IMR-90 (cell line): Measurements from ENCODE around the gene PRKCE.

Experiments
- CEBPB ChIP-seq: IDR thresholded peaks from 2 replicates; pipeline ENCODE4 v1.6.1; 2012; ENCODE audit warnings: low read depth, low read length, improper control_type of control experiment
- MAFK ChIP-seq: IDR thresholded peaks from 2 replicates; pipeline ENCODE4 v1.6.1; 2012; ENCODE audit warnings: low read depth, low read length, improper control_type of control experiment
- MAZ ChIP-seq: IDR thresholded peaks from 2 replicates; pipeline ENCODE4 v1.6.1; 2012; ENCODE audit warnings: low read depth, mild to moderate bottlenecking, low read length, improper control_type of control experiment, moderate library complexity, borderline replicate concordance
- MXI1 ChIP-seq: IDR thresholded peaks from 2 replicates; pipeline ENCODE4 v1.6.1; 2012; ENCODE audit warnings: low read depth, mild to moderate bottlenecking, low read length, moderate library complexity, borderline replicate concordance
- POLR2A ChIP-seq: IDR thresholded peaks from 2 replicates; pipeline ENCODE4 v1.6.1; 2012; ENCODE audit warnings: mild to moderate bottlenecking, low read depth, low read length
- RAD21 ChIP-seq: IDR thresholded peaks from 2 replicates; pipeline ENCODE4 v1.6.1; 2012; ENCODE audit warnings: low read length, improper control_type of control experiment
- RFX5 ChIP-seq: IDR thresholded peaks from 2 replicates; pipeline ENCODE4 v1.8.0; 2012; ENCODE audit warnings: low read depth, mild to moderate bottlenecking, low read length, moderate library complexity
- SMC3 ChIP-seq: fragments of 150-350 bp; IDR thresholded peaks from 2 replicates; pipeline ENCODE4 v1.6.1; 2016; ENCODE audit warnings: low read depth, mild to moderate bottlenecking, antibody characterized with exemption, low read length, moderate library complexity
- TF ChIP-seq, protein P1 (sequence below): conservative IDR thresholded peaks from 2 replicates; pipeline ENCODE4 v1.5.1; 2012; ENCODE audit warnings: mild to moderate bottlenecking, low read depth, low read length, improper control_type of control experiment
- TF ChIP-seq, protein P2 (sequence below): fragments of 150-350 bp; IDR thresholded peaks from 2 replicates; pipeline ENCODE4 v1.6.1; 2017; ENCODE audit warnings: mild to moderate bottlenecking, antibody characterized with exemption, low read length, low read depth

DNA sequence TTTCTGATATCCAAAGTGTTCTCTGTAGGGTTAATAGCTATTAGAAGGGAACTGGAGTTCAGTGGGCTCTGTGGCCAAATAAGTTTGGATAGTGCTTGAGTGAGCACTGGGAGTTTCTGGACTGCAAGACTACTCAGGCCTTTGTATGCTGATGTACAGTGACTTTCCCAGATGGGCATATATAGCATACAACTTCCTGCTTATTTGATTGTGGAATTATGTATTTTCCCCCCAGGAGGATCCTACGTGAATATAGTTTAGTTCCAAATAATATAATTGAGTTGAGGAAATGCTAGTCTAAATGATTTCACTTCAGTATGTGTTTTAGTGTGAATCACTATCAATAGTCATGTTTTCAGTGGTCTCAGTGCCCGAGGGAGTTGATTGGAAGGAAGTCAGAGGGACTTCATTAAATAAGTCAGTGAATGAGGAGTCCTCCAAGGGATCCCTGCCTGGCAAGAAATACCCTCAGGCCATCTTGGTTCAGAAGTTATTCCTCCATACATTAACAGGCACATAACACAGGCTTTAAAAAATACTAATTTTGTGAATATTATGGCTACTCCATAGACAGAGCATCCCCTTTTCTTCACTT lies 251.4 kb downstream of the PRKCE start:
- no peak for TF ChIP-seq POLR2A
- TF ChIP-seq, protein P1, sequence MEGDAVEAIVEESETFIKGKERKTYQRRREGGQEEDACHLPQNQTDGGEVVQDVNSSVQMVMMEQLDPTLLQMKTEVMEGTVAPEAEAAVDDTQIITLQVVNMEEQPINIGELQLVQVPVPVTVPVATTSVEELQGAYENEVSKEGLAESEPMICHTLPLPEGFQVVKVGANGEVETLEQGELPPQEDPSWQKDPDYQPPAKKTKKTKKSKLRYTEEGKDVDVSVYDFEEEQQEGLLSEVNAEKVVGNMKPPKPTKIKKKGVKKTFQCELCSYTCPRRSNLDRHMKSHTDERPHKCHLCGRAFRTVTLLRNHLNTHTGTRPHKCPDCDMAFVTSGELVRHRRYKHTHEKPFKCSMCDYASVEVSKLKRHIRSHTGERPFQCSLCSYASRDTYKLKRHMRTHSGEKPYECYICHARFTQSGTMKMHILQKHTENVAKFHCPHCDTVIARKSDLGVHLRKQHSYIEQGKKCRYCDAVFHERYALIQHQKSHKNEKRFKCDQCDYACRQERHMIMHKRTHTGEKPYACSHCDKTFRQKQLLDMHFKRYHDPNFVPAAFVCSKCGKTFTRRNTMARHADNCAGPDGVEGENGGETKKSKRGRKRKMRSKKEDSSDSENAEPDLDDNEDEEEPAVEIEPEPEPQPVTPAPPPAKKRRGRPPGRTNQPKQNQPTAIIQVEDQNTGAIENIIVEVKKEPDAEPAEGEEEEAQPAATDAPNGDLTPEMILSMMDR: no peak
- TF ChIP-seq CEBPB: no peak
- no peak for TF ChIP-seq RAD21
- TF ChIP-seq, protein P2, sequence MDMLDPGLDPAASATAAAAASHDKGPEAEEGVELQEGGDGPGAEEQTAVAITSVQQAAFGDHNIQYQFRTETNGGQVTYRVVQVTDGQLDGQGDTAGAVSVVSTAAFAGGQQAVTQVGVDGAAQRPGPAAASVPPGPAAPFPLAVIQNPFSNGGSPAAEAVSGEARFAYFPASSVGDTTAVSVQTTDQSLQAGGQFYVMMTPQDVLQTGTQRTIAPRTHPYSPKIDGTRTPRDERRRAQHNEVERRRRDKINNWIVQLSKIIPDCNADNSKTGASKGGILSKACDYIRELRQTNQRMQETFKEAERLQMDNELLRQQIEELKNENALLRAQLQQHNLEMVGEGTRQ: no peak
- TF ChIP-seq MXI1: no peak
- no peak for TF ChIP-seq RFX5
- TF ChIP-seq SMC3: no peak
- no peak for TF ChIP-seq MAFK
- no peak for TF ChIP-seq MAZ
